LNCAP (cell line): ENCODE data around the gene FBH1.

Experiments used
- CTCF ChIP-seq: fragments of 450-650 bp; IDR thresholded peaks from 2 replicates; pipeline ENCODE4 v1.5.1; 2017; ENCODE audit warnings: mild to moderate bottlenecking

FBH1 gene

GRCh38 chr10:5913736-5914135 is 23.7 kb downstream of the FBH1 start:
- TF ChIP-seq CTCF = no peak

GRCh38 chr10:5915451-5915850 is 25.4 kb downstream of the FBH1 start:
- TF ChIP-seq CTCF = no peak

GRCh38 chr10:5917305-5917704 is 27.3 kb downstream of the FBH1 start:
- TF ChIP-seq CTCF = no peak

- TF ChIP-seq CTCF = no peak
These were observed 28.7 kb downstream of the FBH1 start for GRCh38 chr10:5918763-5919162.

- no peak for TF ChIP-seq CTCF
These were observed 29.5 kb downstream of the FBH1 start for GRCh38 chr10:5919568-5919967.

- no peak for TF ChIP-seq CTCF
These were observed 31.7 kb downstream of the FBH1 start for GRCh38 chr10:5921746-5922145.

GRCh38 chr10:5924889-5925288 is 34.8 kb downstream of the FBH1 start:
- TF ChIP-seq CTCF = no peak

GRCh38 chr10:5927306-5927705 is 37.3 kb downstream of the FBH1 start:
- TF ChIP-seq CTCF = no peak
